Measurements from ENCODE around the gene CCNQ.

DNA sequence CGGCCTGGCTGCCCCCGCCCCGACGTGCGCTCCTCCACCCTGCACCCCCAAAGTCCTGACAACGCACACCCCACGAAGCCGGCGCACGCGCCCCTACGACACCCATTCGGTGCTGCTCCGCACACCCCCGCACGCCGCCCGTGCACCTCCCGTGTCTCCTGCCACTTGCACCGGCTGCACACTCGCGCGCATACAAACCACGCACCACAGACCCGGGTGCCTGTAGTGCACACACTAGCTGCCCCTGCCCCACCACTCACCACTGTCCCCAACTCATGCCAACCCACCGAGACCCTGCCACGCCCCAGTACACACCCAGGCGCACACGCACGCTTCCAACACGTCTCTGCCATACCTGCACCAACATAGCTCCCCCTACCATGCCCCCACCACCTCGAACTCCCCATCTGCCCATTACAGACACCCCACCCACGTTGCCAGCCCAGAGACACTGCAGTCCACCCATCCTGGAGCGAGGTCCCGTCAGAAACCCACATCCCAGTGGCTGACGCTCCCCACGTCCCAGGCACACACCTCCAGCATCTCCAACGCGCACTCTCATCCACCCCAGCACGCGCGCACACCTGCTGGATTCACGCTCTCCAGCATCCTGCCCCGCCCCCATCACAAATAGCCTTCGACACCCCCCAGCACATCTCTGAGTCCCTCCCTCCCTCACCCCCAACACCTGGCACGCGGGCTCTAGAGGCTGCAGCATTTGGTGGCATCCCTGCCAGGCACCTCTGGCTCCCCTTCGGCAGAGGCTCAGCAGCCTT is 43.9 kb upstream of the CCNQ start:
- TF ChIP-seq, protein P1, sequence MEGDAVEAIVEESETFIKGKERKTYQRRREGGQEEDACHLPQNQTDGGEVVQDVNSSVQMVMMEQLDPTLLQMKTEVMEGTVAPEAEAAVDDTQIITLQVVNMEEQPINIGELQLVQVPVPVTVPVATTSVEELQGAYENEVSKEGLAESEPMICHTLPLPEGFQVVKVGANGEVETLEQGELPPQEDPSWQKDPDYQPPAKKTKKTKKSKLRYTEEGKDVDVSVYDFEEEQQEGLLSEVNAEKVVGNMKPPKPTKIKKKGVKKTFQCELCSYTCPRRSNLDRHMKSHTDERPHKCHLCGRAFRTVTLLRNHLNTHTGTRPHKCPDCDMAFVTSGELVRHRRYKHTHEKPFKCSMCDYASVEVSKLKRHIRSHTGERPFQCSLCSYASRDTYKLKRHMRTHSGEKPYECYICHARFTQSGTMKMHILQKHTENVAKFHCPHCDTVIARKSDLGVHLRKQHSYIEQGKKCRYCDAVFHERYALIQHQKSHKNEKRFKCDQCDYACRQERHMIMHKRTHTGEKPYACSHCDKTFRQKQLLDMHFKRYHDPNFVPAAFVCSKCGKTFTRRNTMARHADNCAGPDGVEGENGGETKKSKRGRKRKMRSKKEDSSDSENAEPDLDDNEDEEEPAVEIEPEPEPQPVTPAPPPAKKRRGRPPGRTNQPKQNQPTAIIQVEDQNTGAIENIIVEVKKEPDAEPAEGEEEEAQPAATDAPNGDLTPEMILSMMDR (tag by site-specific recombination; IDR thresholded peaks at IDR 0.05): no peak
- TF ChIP-seq SP3 (tag by site-specific recombination; IDR thresholded peaks at IDR 0.05): peak; percentile 42
